C1 segment of cervical spinal cord (tissue), 14 donors: ENCODE results near the gene TFDP2.
A peak's percentile ranks its signal among the peaks of the same experiment; 100 is the strongest.
"Not testable (repeated sequence)": the region's sequence is repeated elsewhere in the genome, so short reads cannot be mapped to it uniquely, and the experiment has no call there.

Source experiments
- DNase-seq, 14 donors: peaks; one replicate each; lab custom pipeline; 2025; lab: John Stamatoyannopoulos, UW

TFDP2 gene

GRCh38 chr3:142148792-142149672 is at the start of gene TFDP2:
Gene TFDP2 (minus strand): TSS chr3:142149544. CDS start chr3:142101749, 47,795 bp downstream.
- peak; percentile 34 to 91 (median 82) for DNase-seq

GRCh38 chr3:142188846-142189245 is 39.5 kb upstream of the TFDP2 start:
- DNase-seq: no peak

GRCh38 chr3:142180761-142181362 is 31.5 kb upstream of the TFDP2 start:
- DNase-seq: peak in 5 of 14 donors; percentile 0 to 9 (median 3)

GRCh38 chr3:142175478-142175877 is 26.1 kb upstream of the TFDP2 start:
- no peak for DNase-seq

- no peak for DNase-seq
These were observed 25.2 kb upstream of the TFDP2 start for GRCh38 chr3:142174559-142174958.

GRCh38 chr3:142168514-142168913 is 19.2 kb upstream of the TFDP2 start:
- DNase-seq: no peak

- no peak for DNase-seq
These were observed 15.8 kb upstream of the TFDP2 start for GRCh38 chr3:142165194-142165593.

- no peak for DNase-seq
These were observed 9.9 kb upstream of the TFDP2 start for GRCh38 chr3:142159083-142159740.

- DNase-seq: no peak
These were observed 4.8 kb upstream of the TFDP2 start for GRCh38 chr3:142154186-142154585.

GRCh38 chr3:142152384-142152783 is 3.0 kb upstream of the TFDP2 start:
- DNase-seq: no peak

- DNase-seq: no peak
These were observed 2.5 kb upstream of the TFDP2 start for GRCh38 chr3:142151828-142152227.

GRCh38 chr3:142151240-142151639 is 1.9 kb upstream of the TFDP2 start:
- DNase-seq: no peak

- no peak for DNase-seq
These were observed 927 bp upstream of the TFDP2 start for GRCh38 chr3:142150271-142150670.

- DNase-seq: peak in 1 of 14 donors; percentile 31
These were observed 289 bp upstream of the TFDP2 start for GRCh38 chr3:142149673-142149992.

GRCh38 chr3:142148044-142148791 is 1.1 kb downstream of the TFDP2 start:
- no peak for DNase-seq

- not testable (repeated sequence) for DNase-seq
These were observed 4.8 kb downstream of the TFDP2 start for GRCh38 chr3:142144587-142144986.

GRCh38 chr3:142140608-142141285 is 8.6 kb downstream of the TFDP2 start:
- DNase-seq: not testable (repeated sequence)

GRCh38 chr3:142137089-142137488 is 12.3 kb downstream of the TFDP2 start:
- not testable (repeated sequence) for DNase-seq

GRCh38 chr3:142134799-142135325 is 14.5 kb downstream of the TFDP2 start:
- DNase-seq: no peak

- no peak for DNase-seq
These were observed 19.7 kb downstream of the TFDP2 start for GRCh38 chr3:142129516-142130171.
